GM12864 (cell line): ENCODE data around the gene MAX.

Experiments used
- DNase-seq: peaks from one replicate; pipeline ENCODE4 v3.0.0-alpha.2; 2011; ENCODE audit warnings: low read depth
- H3K4me3 ChIP-seq: 2 replicates; pipeline ENCODE4 v1.5.1; 2011; ENCODE audit warnings: mild to moderate bottlenecking, low read depth, low read length, control low read depth
- CTCF ChIP-seq: IDR thresholded peaks from 2 replicates; pipeline ENCODE4 v1.5.1; 2011; ENCODE audit warnings: low read depth, mild to moderate bottlenecking, moderate library complexity, low read length, control low read depth, inconsistent platforms; ENCODE audit errors: missing control alignments

The MAX gene

GRCh38 chr14:65080960-65081747 lies 21.2 kb downstream of the MAX start:
- DNase-seq = no peak
- no peak overlapping the region for H3K4me3 ChIP-seq
- TF ChIP-seq CTCF = no peak

GRCh38 chr14:65079768-65080167 lies 22.5 kb downstream of the MAX start:
- H3K4me3 ChIP-seq = no peak overlapping the region
- TF ChIP-seq CTCF = no peak
- DNase-seq = no peak

- DNase-seq = no peak
- no peak for TF ChIP-seq CTCF
These were observed 23.1 kb downstream of the MAX start for GRCh38 chr14:65079201-65079600.

GRCh38 chr14:65077318-65077717 lies 25.0 kb downstream of the MAX start:
- TF ChIP-seq CTCF = no peak
- no peak for DNase-seq

More at GRCh38 chr14:65079201-65079600, 23.1 kb downstream of the MAX start:
- H3K4me3 ChIP-seq = no peak overlapping the region

GRCh38 chr14:65075628-65076325 lies 26.5 kb downstream of the MAX start:
- no peak for TF ChIP-seq CTCF
- no peak overlapping the region for H3K4me3 ChIP-seq
- DNase-seq = no peak

More at GRCh38 chr14:65077318-65077717, 25.0 kb downstream of the MAX start:
- H3K4me3 ChIP-seq = no peak overlapping the region

GRCh38 chr14:65074449-65075150 lies 27.7 kb downstream of the MAX start:
- no peak for TF ChIP-seq CTCF
- no peak for DNase-seq
- no peak overlapping the region for H3K4me3 ChIP-seq
